ENCODE data around the gene CDX1.

The CDX1 gene

GRCh38 chr5:150196514-150196913 lies 29.9 kb downstream of the CDX1 start:
- H3K27ac ChIP-seq: no peak overlapping the region
- H3K4me3 ChIP-seq (ENCODE audit: low read depth, low read length): no peak overlapping the region
- no peaks in the 10 kb centered on the region for H3K36me3 ChIP-seq
- no peak for DNase-seq
- H3K27me3 ChIP-seq (ENCODE audit: insufficient read depth, low read depth, severe bottlenecking): no peaks in the 10 kb centered on the region
- TF ChIP-seq CTCF (IDR thresholded peaks at IDR 0.05; ENCODE audit: low read depth, low read length): no peak
- no peaks in the 10 kb centered on the region for H3K9me3 ChIP-seq (ENCODE audit: severe bottlenecking)

- Histone ChIP-seq H3K27me3 (ENCODE audit: insufficient read depth, low read depth, severe bottlenecking) (no peaks in the 10 kb centered on the region), H3K36me3 (no peaks in the 10 kb centered on the region), H3K27ac (no peak overlapping the region), H3K9me3 (ENCODE audit: severe bottlenecking) (no peaks in the 10 kb centered on the region), H3K4me3 (ENCODE audit: low read depth, low read length) (no peak overlapping the region)
- no peak for DNase-seq
- TF ChIP-seq CTCF (IDR thresholded peaks at IDR 0.05; ENCODE audit: low read depth, low read length): no peak
Measured at GRCh38 chr5:150196986-150197385, 30.4 kb downstream of the CDX1 start.

DNA sequence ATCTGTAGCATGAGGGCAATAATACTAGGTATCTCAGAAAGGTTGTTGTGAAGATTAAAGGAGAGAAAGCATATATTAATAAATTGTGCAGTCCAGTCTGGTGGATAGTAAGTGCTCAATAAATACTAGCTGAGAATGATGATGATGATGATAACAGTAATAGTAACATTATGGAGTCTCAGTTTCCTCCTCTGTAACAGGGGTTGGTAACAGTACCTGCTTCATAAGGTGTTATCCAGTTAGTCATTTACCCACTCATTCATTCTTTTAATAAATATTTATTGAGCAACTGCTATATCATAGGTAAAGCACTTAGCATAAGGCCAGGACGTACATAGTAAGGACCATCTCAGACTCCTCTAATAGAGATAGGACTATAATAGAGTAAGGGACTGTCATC lies 30.9 kb downstream of the CDX1 start:
- H3K9me3 ChIP-seq (ENCODE audit: severe bottlenecking): no peaks in the 10 kb centered on the region
- H3K27me3 ChIP-seq (ENCODE audit: insufficient read depth, low read depth, severe bottlenecking): no peaks in the 10 kb centered on the region
- H3K36me3 ChIP-seq: no peaks in the 10 kb centered on the region
- DNase-seq: no peak
- no peak for TF ChIP-seq CTCF (IDR thresholded peaks at IDR 0.05; ENCODE audit: low read depth, low read length)
- H3K4me3 ChIP-seq (ENCODE audit: low read depth, low read length): no peak overlapping the region
- H3K27ac ChIP-seq: no peak overlapping the region

DNA sequence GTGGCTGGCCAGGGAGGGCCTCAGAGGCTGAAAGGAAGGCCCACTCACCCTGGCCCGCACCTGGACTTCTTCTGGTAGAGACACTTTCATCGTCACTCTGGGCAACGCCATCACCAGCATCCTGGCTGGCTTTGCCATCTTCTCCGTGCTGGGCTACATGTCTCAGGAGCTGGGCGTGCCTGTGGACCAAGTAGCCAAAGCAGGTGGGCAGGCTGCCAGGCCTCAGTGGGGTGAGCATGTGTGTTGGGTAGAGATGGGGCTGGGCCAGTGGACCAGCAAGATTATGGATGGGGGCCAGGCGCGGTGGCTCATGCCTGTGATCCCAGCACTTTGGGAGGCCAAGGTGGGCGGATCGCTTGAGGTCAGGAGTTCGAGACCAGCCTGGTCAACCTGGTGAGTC lies 35.9 kb downstream of the CDX1 start:
- H3K4me3 ChIP-seq (ENCODE audit: low read depth, low read length): no peak overlapping the region
- no peaks in the 10 kb centered on the region for H3K9me3 ChIP-seq (ENCODE audit: severe bottlenecking)
- TF ChIP-seq CTCF (IDR thresholded peaks at IDR 0.05; ENCODE audit: low read depth, low read length): no peak
- no peaks in the 10 kb centered on the region for H3K36me3 ChIP-seq
- H3K27ac ChIP-seq: no peak overlapping the region
- no peaks in the 10 kb centered on the region for H3K27me3 ChIP-seq (ENCODE audit: insufficient read depth, low read depth, severe bottlenecking)
- no peak for DNase-seq

- no peaks in the 10 kb centered on the region for H3K27me3 ChIP-seq (ENCODE audit: insufficient read depth, low read depth, severe bottlenecking)
- TF ChIP-seq CTCF (IDR thresholded peaks at IDR 0.05; ENCODE audit: low read depth, low read length): no peak
- no peak for DNase-seq
Measured at GRCh38 chr5:150203832-150204589, 37.4 kb downstream of the CDX1 start.

DNA sequence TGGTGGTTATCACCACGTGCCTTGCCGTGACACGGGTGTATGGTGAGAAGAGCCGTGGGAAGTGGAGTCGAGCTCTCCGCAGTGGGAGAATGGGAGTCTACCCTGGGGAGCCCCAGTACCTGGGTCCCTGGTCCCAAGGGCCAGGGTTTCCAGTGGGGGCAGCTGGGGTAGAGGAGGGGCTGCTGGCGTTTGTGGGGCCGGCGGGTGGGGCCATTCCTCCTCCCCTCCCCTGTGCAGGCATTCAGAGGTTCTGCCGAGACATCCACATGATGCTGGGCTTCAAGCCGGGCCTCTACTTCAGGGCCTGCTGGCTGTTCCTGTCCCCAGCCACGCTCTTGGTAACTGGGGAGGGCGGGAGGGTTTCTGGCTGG lies 38.0 kb downstream of the CDX1 start:
- no peak overlapping the region for H3K27ac ChIP-seq
- DNase-seq: no peak
- H3K9me3 ChIP-seq (ENCODE audit: severe bottlenecking): no peaks in the 10 kb centered on the region
- TF ChIP-seq CTCF (IDR thresholded peaks at IDR 0.05; ENCODE audit: low read depth, low read length): no peak
- no peak overlapping the region for H3K4me3 ChIP-seq (ENCODE audit: low read depth, low read length)
- no peaks in the 10 kb centered on the region for H3K36me3 ChIP-seq
- H3K27me3 ChIP-seq (ENCODE audit: insufficient read depth, low read depth, severe bottlenecking): no peaks in the 10 kb centered on the region

More at GRCh38 chr5:150203832-150204589, 37.4 kb downstream of the CDX1 start:
- no peak overlapping the region for H3K27ac ChIP-seq
- H3K9me3 ChIP-seq (ENCODE audit: severe bottlenecking): no peaks in the 10 kb centered on the region
- no peak overlapping the region for H3K4me3 ChIP-seq (ENCODE audit: low read depth, low read length)
- no peaks in the 10 kb centered on the region for H3K36me3 ChIP-seq

Measured in WERI-Rb-1 (cell line).